Activated CD4-positive, alpha-beta memory T cell treated with anti-CD3 and anti-CD28 coated beads for 36 hours (primary cell): ENCODE results near the gene DUSP5. TPM values are rescaled to one million over a fixed set of nuclear protein-coding genes. Genes with fewer than 3 reads are reported as not detected.

Experiments
- CTCF ChIA-PET: fragments of 350-600 bp; sonication (Branson Sonifier 250); formaldehyde crosslinking; loops from one replicate; lab custom pipeline; 2021; ENCODE audit warnings: antibody characterized with exemption, inconsistent platforms; lab: Charles Lee
- POLR2A ChIA-PET: fragments of 350-600 bp; sonication (Branson Sonifier 250); formaldehyde crosslinking; loops from one replicate; lab custom pipeline; 2021; ENCODE audit warnings: antibody characterized with exemption; lab: Charles Lee
- DNase-seq: peaks from one replicate; pipeline ENCODE4 v3.0.0-alpha.2; 2020
- H3K27ac Mint-ChIP-seq: one replicate; pipeline ENCODE4 v1.8.0; 2021; ENCODE audit warnings: mixed read lengths
- H3K27me3 Mint-ChIP-seq: one replicate; pipeline ENCODE4 v1.8.0; 2021; ENCODE audit warnings: mixed read lengths
- H3K36me3 Mint-ChIP-seq: one replicate; pipeline ENCODE4 v1.8.0; 2021; ENCODE audit warnings: mixed read lengths
- H3K4me1 Mint-ChIP-seq: one replicate; pipeline ENCODE4 v1.8.0; 2021; ENCODE audit warnings: low read depth, mixed read lengths
- H3K4me3 Mint-ChIP-seq: one replicate; pipeline ENCODE4 v1.8.0; 2021; ENCODE audit warnings: mild to moderate bottlenecking, mixed read lengths
- H3K9me3 Mint-ChIP-seq: one replicate; pipeline ENCODE4 v1.8.0; 2021; ENCODE audit warnings: mixed read lengths
- intact Hi-C: fragments of 100-400 bp; cut with micrococcal nuclease; formaldehyde crosslinking; loops from one replicate; pipeline ENCODE4 v1.15.1; 2023
- total RNA-seq, 2 experiments: library from RNA; stranded (reverse); gene quantifications; one replicate each; pipeline ENCODE4 v1.2.3, GENCODE V29; 2021

DUSP5 gene
- total RNA-seq, 2 experiments from 2014 or later: 171 to 176 TPM

DNA sequence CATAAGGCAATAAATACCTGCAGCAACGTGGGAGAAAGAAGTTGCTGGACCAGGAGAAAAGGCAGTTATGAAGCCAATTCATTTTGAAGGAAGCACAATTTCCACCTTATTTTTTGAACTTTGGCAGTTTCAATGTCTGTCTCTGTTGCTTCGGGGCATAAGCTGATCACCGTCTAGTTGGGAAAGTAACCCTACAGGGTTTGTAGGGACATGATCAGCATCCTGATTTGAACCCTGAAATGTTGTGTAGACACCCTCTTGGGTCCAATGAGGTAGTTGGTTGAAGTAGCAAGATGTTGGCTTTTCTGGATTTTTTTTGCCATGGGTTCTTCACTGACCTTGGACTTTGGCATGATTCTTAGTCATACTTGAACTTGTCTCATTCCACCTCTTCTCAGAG, 13.0 kb downstream of the DUSP5 start:
- CTCF ChIA-PET: no interaction called here
- Mint-ChIP-seq H3K27ac (peak overlapping the region; percentile 45), H3K9me3 (no peaks in the 10 kb centered on the region), H3K4me3 (no peak overlapping the region), H3K27me3 (no peaks in the 10 kb centered on the region), H3K36me3 (peaks cover 93% of the 10 kb centered on the region), H3K4me1 (peaks cover 78% of the 10 kb centered on the region)
- POLR2A ChIA-PET: no interaction called here
- DNase-seq: no peak
- intact Hi-C loops: no loop called here

- ChIA-PET POLR2A (interaction anchor here (1.3 to 3.3 kb wide), 6 partner anchors 9 to 156 kb away, joined by 4 to 31 read pairs (median 8); partner anchors contain the start of gene DUSP5), CTCF (interaction anchor here (0.7 to 2.8 kb wide), 12 partner anchors 13 to 374 kb away, joined by 3 to 15 read pairs (median 4); partner anchors contain the start of gene SMNDC1)
- Mint-ChIP-seq H3K4me3 (no peak overlapping the region), H3K36me3 (peaks cover 82% of the 10 kb centered on the region), H3K4me1 (peaks cover 67% of the 10 kb centered on the region), H3K27ac (peak overlapping the region; percentile 85), H3K27me3 (no peaks in the 10 kb centered on the region), H3K9me3 (no peaks in the 10 kb centered on the region)
- intact Hi-C loops: loop anchor here (1.0 kb wide), 3 partner anchors 8 to 24 kb away; no protein-coding TSS in a partner anchor
- no peak for DNase-seq
Observed at GRCh38 chr10:110511734-110512449, 14.2 kb downstream of the DUSP5 start.

DNA sequence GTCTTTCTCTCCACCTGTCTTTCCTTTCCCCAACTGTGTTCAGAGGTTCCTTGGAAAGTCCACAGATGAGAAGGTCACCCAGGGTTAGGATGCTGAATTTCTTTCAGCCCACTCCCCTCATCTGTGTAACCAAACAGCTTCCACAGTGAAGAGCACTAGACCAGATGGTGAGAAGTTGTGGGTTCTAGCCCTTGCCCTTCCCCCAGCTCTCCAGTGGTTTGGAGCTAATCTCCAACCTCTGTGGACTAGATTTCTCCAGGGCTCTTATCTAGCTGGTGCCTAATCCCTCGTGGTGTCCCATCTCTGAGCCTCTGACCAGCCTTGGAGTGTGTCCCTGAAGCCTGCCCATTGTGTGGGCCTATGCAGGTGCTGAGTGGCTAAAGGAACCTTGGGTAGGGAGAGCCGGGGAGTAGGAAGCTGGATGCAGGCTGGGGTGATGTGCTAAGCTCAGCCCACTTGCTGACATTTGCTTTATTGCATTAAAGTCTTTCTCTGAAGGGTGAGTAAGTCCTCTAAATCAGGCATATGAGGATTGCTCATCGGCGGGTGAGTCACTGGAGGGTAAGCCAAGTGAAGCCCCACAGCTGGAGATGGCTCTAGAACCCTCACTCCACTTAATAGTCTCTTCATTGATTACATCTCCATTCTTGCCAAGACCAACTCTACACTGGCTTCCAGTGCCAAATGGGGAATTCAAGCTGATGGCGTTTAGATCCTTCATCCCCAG, 14.9 kb downstream of the DUSP5 start:
- peaks cover 60% of the 10 kb centered on the region for H3K4me1 Mint-ChIP-seq
- peak overlapping the region; percentile 85 for H3K27ac Mint-ChIP-seq
- DNase-seq: peak; percentile 82
- no peaks in the 10 kb centered on the region for H3K27me3 Mint-ChIP-seq
- ChIA-PET POLR2A (interaction anchor here (0.8 to 3.3 kb wide), 7 partner anchors 10 to 156 kb away, joined by 3 to 31 read pairs (median 7); partner anchors contain the start of gene DUSP5), CTCF (interaction anchor here (0.6 to 2.8 kb wide), 17 partner anchors 12 to 374 kb away, joined by 3 to 15 read pairs (median 3); partner anchors contain the start of gene SMNDC1)
- H3K36me3 Mint-ChIP-seq: peaks cover 75% of the 10 kb centered on the region
- intact Hi-C loops: loop anchor here (1.0 kb wide), 3 partner anchors 8 to 24 kb away; no protein-coding TSS in a partner anchor
- no peak overlapping the region for H3K4me3 Mint-ChIP-seq
- no peaks in the 10 kb centered on the region for H3K9me3 Mint-ChIP-seq

- peak overlapping the region; percentile 85 for H3K27ac Mint-ChIP-seq
- no peaks in the 10 kb centered on the region for H3K27me3 Mint-ChIP-seq
- peaks cover 65% of the 10 kb centered on the region for H3K36me3 Mint-ChIP-seq
- peak; percentile 9 for DNase-seq
- intact Hi-C loops: no loop called here
- CTCF ChIA-PET: interaction anchor here (1.5 to 2.8 kb wide), 6 partner anchors 15 to 376 kb away, joined by 3 to 15 read pairs (median 5); no protein-coding TSS in a partner anchor
- H3K9me3 Mint-ChIP-seq: no peaks in the 10 kb centered on the region
- peaks cover 47% of the 10 kb centered on the region for H3K4me1 Mint-ChIP-seq
- POLR2A ChIA-PET: interaction anchor here (0.6 to 3.3 kb wide), 5 partner anchors 11 to 246 kb away, joined by 5 to 31 read pairs (median 10); partner anchors contain the start of gene DUSP5
- no peak overlapping the region for H3K4me3 Mint-ChIP-seq
Observed at GRCh38 chr10:110513949-110514348, 16.2 kb downstream of the DUSP5 start.

GRCh38 chr10:110514848-110515247, 17.1 kb downstream of the DUSP5 start:
- CTCF ChIA-PET: interaction anchor here (1.8 kb wide), 1 partner anchor 160 kb away, joined by 6 read pairs; no protein-coding TSS in a partner anchor
- peaks cover 57% of the 10 kb centered on the region for H3K36me3 Mint-ChIP-seq

GRCh38 chr10:110516815-110517492, 19.2 kb downstream of the DUSP5 start:
- POLR2A ChIA-PET: no interaction called here

More at GRCh38 chr10:110514848-110515247, 17.1 kb downstream of the DUSP5 start:
- Mint-ChIP-seq H3K27me3 (no peaks in the 10 kb centered on the region), H3K4me3 (no peak overlapping the region), H3K27ac (peak overlapping the region; percentile 10), H3K4me1 (peaks cover 40% of the 10 kb centered on the region), H3K9me3 (no peaks in the 10 kb centered on the region)
- DNase-seq: peak; percentile 7
- POLR2A ChIA-PET: no interaction called here
- intact Hi-C loops: no loop called here

DNA sequence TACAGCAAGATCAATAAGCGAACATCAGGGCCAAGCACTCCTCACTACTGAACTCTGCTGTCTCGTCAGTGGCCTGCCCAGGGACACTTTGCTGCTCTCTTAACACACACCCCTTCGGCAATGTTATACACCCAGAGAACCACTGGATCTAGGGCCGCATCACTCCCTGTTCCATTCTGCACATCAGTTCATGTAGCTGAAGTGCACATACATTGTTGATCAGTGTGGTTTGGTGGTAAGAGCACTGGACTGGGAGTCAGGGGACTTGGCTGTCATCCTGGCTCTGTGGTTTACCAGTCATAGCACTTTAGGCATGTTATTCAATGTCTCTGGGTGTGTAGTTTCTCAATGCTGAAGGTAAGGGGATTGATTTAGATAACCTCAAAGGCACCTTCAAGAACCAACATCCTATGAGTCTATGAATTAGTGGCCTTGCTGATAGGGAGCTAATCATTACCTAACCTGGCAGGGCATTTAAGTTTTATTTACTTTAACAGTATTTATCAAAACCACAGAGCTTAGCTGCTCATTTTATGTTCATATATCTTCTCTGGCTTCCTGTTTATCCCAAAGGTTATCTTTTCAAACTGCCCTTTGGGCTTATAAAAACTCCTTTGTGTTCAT, 24.8 kb downstream of the DUSP5 start:
- DNase-seq: peak; percentile 64
- intact Hi-C loops: loop anchor here (2.0 kb wide), 1 partner anchor 14 kb away; no protein-coding TSS in a partner anchor

More at GRCh38 chr10:110516815-110517492, 19.2 kb downstream of the DUSP5 start:
- intact Hi-C loops: no loop called here
- Mint-ChIP-seq H3K27me3 (no peaks in the 10 kb centered on the region), H3K27ac (no peak overlapping the region), H3K4me1 (peaks cover 26% of the 10 kb centered on the region), H3K36me3 (peaks cover 42% of the 10 kb centered on the region), H3K4me3 (no peak overlapping the region), H3K9me3 (no peaks in the 10 kb centered on the region)
- CTCF ChIA-PET: no interaction called here
- DNase-seq: peak; percentile 4

GRCh38 chr10:110523736-110524135, 26.0 kb downstream of the DUSP5 start:
- Mint-ChIP-seq H3K9me3 (no peaks in the 10 kb centered on the region), H3K36me3 (peaks cover 14% of the 10 kb centered on the region), H3K4me1 (peaks cover 56% of the 10 kb centered on the region), H3K27me3 (no peaks in the 10 kb centered on the region), H3K4me3 (no peak overlapping the region), H3K27ac (no peak overlapping the region)
- ChIA-PET CTCF (interaction anchor here (1.0 kb wide), 1 partner anchor 169 kb away, joined by 4 read pairs; no protein-coding TSS in a partner anchor), POLR2A (no interaction called here)
- intact Hi-C loops: loop anchor here (1.0 to 2.0 kb wide), 2 partner anchors 11 to 13 kb away; no protein-coding TSS in a partner anchor
- peak; percentile 6 for DNase-seq

More for the DNA sequence above, 24.8 kb downstream of the DUSP5 start:
- ChIA-PET CTCF (no interaction called here), POLR2A (interaction anchor here (1.3 to 1.8 kb wide), 3 partner anchors 10 to 97 kb away, joined by 3 to 7 read pairs (median 5); no protein-coding TSS in a partner anchor)
- Mint-ChIP-seq H3K4me1 (peaks cover 45% of the 10 kb centered on the region), H3K9me3 (no peaks in the 10 kb centered on the region), H3K27ac (peak overlapping the region; percentile 9), H3K36me3 (peaks cover 16% of the 10 kb centered on the region), H3K27me3 (no peaks in the 10 kb centered on the region), H3K4me3 (no peak overlapping the region)

DNA sequence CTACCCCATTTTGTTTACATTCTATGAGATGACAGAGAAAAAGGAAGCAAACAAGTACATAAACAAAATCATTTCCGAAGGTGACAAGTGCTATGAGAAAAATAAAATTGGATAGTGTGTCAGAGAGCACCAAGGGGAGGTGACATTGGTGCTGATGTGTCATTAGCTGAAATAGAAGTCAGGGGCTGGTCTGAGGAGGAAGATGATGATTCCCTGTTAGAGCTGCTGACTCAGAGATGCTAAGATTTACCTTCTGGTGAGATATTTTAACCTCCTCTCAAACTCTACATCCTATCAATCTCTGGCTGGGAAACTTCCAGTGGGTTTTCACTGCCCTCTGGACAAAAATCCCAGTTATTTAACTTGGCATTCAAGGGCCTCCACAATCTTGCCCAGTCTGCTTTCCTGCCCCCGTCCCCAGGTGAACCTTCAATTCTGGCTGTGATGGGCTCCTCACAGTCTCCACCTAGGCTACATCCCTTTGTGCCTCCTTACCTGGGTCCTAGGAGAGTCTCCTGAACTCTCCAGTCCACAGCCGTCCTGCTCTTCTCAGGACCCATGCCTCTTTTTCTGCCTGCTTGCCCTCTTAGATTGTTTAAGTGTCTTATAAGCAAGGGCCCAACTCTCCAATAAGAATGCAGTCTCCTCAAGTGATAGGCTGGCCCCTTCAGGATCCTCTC, 26.6 kb downstream of the DUSP5 start:
- H3K4me3 Mint-ChIP-seq: no peak overlapping the region
- H3K27ac Mint-ChIP-seq: no peak overlapping the region
- intact Hi-C loops: loop anchor here (1.0 kb wide), 1 partner anchor 12 kb away; no protein-coding TSS in a partner anchor
- DNase-seq: peak; percentile 9
- POLR2A ChIA-PET: no interaction called here
- peaks cover 11% of the 10 kb centered on the region for H3K36me3 Mint-ChIP-seq
- CTCF ChIA-PET: interaction anchor here (1.0 kb wide), 1 partner anchor 170 kb away, joined by 4 read pairs; no protein-coding TSS in a partner anchor
- peaks cover 62% of the 10 kb centered on the region for H3K4me1 Mint-ChIP-seq
- H3K27me3 Mint-ChIP-seq: no peaks in the 10 kb centered on the region
- no peaks in the 10 kb centered on the region for H3K9me3 Mint-ChIP-seq

- no peaks in the 10 kb centered on the region for H3K9me3 Mint-ChIP-seq
- intact Hi-C loops: loop anchor here (1.0 kb wide), 1 partner anchor 13 kb away; no protein-coding TSS in a partner anchor
- peaks cover 67% of the 10 kb centered on the region for H3K4me1 Mint-ChIP-seq
- ChIA-PET POLR2A (no interaction called here), CTCF (no interaction called here)
- DNase-seq: peak; percentile 4
- H3K27me3 Mint-ChIP-seq: no peaks in the 10 kb centered on the region
- H3K4me3 Mint-ChIP-seq: no peak overlapping the region
- H3K27ac Mint-ChIP-seq: no peak overlapping the region
- H3K36me3 Mint-ChIP-seq: peaks cover 11% of the 10 kb centered on the region
Observed at GRCh38 chr10:110524859-110525232, 27.1 kb downstream of the DUSP5 start.
